GM21723 (cell line): ENCODE data around the gene KCNA5.

ENCODE experiments used
- ATAC-seq: cut with Tn5 transposase; IDR thresholded peaks from one replicate; pipeline ENCODE4 v1.9.1; 2021; ENCODE audit warnings: mild to moderate bottlenecking, moderate library complexity; ENCODE audit not compliant: unreplicated experiment

Gene KCNA5

DNA sequence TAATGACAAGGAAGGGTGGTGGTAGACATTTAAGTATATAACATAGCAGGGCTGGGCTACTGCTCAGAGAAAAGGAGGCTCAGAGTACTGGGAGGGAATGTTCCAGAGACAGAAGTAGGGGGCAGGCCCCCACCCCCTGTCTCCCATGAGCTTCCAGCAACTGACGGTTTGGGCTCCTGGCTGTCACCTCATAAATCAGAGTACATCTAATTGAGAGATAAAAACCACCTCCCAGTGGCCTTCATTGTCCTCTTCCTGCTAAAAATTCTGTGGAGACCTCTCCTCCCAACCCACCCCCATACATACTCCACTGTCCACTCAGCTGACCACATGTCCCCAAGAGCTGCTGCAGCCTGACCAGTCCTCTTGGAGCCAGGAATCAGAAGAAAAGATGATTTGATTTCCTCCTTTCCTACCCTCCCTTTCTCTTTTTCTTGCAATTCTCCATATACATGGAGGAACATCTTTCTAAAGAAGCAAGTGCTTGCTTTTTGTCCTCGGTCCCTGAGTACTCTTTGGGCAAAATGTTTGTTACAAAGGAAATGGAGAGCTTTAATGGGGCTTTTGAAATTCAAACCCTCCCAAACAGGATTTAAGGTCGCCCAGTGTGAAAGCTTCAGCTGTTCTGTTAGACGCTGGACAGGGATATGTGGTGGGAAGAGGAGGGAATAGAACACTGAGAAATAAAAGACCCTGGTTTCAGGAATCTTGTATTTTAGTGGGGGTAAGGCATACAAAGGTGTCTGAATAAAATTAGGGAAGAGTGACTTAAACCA lies 16.4 kb upstream of the KCNA5 start:
- no peak for ATAC-seq

DNA sequence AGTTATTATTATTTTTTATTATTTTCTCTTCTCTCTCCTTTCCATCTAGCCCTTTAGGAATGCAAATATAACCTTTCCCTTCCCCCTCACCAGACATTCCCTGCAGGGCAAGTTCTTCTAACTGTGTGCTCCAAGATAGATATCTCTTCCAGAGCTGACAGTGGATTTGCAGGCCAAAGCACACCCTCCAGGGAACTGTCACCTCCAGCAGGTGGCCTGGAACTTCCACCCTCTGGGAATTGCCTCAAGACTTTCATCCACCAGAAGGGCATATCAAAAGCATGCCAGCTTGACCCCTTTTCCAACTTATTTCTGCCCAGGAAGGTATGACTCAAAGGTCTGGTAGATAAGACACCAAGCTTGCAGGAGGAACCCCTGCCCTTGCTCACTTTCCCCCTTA lies 13.6 kb upstream of the KCNA5 start:
- ATAC-seq = no peak

DNA sequence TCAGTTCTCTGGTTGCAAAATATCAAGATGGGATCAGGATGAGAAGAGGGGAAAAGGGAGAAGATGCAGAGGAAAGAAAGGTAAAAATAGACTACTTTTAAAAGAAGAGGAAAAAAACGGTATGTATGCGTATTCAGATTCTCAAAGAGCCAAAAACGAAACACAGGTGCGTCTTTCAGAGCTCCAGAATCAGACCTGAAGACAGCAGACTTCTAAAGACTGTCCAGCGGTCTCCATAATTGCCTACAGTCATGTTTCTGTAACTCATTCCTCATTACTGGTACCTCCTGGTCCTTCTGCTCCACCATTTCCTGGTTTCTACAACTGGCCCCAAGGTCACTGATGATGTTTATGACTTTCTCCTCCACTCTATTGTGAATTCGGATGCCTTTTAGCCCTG lies 12.4 kb upstream of the KCNA5 start:
- ATAC-seq = no peak

DNA sequence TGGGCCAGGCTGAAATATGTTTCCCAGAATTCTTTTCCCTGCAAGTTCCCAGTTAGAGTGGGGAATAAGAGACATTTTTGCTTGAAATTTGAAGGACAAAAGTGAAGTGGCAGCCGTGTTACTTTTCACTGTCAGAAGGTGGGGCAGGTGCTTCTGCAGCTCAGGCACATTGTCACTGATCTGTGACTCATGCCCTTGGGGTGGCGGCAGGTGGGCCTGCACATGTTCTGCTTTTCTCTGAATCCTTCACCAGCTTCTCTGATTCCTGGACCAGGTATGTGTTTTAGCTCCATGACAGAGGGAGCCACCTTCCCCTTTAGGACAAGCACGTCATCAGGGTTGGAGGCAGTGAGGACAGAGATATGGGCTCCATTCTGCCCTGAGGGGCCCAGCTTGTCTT lies 11.7 kb upstream of the KCNA5 start:
- no peak for ATAC-seq

DNA sequence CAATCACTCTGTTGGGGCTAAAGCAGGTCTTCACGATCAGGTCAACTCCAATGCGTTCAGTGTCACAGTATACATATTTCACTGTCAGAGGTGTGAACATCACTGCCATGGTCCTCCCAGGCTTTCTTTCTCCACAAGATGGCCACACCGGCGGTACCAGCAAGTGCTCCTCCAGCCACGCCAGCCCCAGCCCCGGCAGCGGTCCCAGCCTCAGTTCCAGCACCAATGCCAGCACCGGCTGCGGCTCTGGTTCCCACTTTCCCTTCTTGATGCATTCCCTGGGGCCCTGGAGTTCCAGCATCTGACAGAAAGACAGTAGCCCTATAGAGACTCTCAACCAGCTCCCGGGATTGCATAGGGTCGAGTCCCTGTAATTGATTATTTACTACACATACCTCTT lies 10.9 kb upstream of the KCNA5 start:
- ATAC-seq = no peak

DNA sequence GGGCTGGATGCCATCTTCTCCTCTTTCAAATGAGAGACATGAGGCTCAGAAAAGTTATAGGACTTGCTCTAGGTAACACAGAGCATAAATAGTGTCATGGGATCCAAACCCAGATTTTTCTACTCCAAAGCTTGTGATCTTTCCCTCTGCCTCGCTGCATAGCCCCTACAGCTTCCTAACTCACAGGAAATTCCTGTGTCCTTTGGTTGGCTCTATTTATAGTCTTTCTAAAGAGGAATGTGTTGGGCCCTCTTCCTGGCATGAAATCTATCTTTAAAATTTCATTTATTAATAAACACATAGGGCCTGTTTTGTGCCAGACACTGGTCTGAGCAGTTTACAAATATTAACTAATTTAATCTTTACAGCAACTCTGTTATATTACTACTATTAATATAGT lies 9.8 kb upstream of the KCNA5 start:
- no peak for ATAC-seq

DNA sequence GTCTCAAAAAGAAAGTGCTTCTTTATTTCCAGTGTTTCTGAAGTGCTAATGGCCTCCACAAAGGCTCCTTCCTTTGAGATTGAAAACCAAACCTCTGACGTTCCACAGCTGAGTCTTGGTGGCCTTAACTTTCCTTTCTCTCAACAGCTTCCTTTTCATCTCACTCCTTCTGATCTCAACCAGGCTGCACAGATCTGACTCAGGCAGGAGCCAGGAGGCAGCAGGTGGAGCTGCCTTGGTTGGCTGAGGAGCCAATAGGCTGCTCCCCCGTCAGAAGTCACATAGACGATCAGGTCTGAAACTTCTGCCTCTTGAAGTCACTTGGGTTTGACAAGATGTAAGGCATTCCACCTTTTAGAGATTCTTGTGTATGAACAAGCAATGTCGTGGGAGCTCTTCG lies 9.1 kb upstream of the KCNA5 start:
- no peak for ATAC-seq

DNA sequence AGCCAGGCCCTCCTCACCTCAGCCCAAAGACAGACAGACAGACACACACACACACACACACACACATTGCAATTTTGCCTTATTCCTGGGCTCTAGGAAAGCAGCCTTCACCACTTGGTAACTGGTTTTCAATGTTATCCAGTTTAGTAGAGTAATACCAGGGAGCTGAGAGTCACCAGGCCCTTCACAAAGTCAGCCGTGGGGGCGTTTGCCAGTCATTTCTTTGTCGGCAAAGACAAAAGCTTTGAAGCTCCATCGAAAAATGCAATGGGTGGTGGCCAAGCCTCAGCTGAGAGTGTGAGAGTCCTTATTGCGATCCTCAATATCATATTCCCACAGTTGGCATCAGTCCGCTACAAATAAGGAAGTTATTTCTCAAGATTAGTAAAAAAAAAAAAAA lies 8.1 kb upstream of the KCNA5 start:
- no peak for ATAC-seq

DNA sequence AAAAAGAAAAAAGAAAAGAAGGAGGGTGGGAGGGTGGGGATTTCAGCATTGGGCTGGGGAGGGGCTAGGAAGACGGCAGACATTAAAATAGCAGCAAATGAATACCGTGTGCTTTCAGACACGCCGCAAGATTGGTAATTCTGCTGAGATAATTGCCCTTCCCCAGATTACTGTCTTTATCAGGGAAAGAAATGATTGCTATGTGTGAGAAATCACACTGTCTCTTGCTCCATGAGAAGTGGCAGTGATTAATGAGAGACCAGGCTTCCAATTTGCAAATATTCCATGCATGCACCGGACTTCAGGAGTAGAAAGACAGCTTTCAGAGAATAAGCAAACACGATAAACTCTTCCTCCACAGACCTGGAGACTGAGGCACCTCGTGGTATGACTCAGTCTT lies 7.6 kb upstream of the KCNA5 start:
- no peak for ATAC-seq

DNA sequence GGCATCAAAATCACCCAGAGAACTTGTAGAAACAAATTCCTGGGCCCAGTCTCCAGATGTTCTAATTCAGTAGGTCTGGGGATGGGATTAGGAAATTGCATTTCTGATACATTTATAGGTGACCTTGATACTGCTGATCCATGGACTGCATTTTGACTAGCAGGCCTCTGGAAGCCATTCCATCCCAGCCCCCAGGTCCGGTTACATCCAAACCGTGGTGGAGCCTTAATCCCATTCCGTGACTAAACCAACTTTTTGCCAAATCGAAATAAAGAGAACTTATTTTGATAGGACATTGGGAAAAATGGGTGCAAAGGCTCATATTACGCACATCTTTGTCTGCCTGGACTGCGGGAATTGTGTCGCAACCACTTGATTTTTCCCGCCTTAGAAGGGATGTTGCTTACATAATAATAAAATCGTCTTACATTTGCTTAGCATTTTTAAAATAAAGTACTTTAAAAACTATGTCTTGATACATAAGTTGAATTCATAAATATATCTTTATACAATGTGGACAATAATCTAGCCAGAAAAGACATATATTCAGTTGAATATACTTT lies 5.8 kb upstream of the KCNA5 start:
- no peak for ATAC-seq

DNA sequence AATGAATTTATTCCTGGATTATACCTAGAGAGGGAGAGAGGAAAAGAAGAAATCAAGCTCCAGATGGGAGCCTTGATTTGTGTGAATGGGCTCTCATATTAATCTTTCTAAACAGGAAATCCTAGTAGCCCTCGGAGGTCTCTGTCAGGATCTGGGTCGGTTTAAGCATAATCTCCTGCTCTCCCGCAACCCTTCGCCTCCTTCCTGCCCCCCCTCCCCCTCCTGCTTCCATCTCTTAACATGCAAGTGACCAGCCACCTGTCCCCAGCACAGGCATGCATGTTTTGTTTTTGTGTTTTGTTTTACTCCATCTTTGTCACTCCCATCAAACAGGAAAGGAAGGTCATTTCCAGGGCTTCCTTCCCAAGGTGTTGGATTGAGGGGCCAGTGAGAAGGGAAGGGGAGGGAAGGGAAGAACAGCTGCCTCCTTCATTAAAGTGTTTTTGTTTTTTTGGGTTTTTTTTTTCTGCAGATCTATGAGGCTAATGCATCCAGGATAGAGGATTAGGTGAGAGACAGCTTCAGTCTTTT lies 4.8 kb upstream of the KCNA5 start:
- ATAC-seq = no peak

DNA sequence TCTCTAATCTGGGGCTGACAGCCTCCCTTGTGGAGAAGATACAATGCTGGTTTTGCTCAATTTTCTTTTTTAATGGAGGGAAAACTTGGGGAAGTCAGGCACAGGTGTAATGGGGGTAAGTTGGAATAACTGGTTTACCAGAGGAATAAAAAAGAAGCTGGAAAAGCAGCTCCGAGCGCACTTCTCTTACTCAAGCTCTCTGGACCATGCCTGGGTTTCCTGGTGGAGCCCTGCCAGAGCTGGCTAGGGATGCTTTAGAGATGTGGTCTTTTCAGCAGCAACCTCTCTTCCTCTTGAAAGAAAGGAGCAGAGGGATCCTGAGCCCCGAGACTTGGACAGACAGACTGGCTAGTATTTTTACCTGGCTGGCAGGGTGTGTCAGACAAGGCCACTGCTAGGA lies 3.9 kb upstream of the KCNA5 start:
- ATAC-seq = no peak

DNA sequence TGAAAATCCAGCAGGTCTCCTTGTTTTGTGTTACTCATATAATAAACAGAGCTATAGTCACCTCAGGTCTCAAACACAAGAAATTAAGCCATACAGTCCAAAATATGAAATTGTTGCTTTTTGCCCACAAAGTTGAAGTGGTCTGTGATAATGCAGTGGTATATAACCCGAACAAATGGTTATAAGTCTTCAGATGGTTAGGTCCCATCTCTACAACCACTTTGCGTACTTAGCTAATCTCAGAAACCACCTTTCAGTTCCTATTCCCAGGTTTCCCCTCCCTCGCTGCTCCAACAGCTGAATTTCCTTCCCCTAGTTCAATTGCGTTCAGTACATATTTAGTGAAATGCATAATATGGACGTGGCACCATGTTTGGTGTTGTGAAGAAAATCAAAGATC lies 3.3 kb upstream of the KCNA5 start:
- ATAC-seq = no peak

DNA sequence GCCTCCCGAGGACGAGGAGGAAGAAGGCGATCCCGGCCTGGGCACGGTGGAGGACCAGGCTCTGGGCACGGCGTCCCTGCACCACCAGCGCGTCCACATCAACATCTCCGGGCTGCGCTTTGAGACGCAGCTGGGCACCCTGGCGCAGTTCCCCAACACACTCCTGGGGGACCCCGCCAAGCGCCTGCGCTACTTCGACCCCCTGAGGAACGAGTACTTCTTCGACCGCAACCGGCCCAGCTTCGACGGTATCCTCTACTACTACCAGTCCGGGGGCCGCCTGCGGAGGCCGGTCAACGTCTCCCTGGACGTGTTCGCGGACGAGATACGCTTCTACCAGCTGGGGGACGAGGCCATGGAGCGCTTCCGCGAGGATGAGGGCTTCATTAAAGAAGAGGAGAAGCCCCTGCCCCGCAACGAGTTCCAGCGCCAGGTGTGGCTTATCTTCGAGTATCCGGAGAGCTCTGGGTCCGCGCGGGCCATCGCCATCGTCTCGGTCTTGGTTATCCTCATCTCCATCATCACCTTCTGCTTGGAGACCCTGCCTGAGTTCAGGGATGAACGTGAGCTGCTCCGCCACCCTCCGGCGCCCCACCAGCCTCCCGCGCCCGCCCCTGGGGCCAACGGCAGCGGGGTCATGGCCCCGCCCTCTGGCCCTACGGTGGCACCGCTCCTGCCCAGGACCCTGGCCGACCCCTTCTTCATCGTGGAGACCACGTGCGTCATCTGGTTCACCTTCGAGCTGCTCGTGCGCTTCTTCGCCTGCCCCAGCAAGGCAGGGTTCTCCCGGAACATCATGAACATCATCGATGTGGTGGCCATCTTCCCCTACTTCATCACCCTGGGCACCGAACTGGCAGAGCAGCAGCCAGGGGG lies 979 bp downstream of the KCNA5 start:
- no peak for ATAC-seq

DNA sequence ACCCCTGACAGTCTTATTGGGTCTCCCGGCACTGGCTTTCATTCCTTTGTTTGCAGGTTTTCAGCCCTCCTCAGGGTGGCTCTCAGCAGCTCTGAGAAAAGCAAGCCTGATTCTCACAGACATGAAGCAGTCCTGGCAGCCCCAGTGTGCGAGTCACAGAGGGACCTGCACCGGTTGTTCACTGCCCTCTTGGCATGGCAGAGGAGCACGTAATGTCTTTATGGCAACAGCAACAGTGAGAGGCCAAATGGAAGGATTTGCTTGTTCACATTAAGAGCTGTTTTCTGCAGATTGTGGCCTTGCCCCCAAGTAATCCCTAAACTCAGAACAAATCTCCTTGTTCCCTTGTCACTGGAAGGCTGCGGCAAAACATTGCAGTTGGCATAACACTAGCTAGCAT lies 3.4 kb downstream of the KCNA5 start:
- ATAC-seq = no peak

DNA sequence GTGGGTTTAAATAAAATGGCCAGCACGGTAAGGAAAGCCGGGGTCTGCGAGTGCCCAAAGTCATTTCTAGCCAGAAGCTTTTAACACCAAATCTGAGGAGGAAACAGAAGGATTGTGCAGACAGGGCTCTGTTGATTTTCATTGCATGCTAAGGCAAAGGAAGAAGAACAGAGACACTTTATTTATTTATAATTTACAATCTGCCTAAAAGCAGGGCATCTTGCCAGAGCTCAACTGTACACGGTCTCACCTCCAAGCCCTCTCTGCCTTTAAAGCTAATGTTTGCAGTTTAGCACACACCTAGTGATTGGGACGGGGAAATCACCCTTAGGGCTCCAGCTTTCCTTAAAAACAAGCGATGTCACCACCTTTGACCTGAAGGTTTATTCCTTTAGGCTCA lies 4.0 kb downstream of the KCNA5 start:
- no peak for ATAC-seq

DNA sequence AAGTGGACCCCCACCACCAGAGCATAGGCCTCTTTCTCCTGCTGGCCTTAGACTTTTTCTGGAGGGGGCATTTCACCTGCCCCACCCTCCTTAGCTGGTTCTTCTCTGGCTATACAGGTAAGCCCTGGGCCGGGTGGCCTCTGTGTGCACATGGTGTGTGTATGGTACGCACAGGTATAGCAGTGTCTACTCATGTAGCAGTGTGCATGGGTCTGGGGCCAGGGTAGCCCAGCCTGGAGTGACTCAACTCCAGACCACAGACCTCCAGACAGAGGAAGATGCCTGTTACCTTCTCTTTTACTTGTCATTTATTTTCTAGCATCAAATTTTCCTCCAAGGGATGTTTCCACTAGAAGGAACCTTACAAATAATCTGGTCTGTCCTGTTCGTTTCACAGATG lies 6.9 kb downstream of the KCNA5 start:
- no peak for ATAC-seq

DNA sequence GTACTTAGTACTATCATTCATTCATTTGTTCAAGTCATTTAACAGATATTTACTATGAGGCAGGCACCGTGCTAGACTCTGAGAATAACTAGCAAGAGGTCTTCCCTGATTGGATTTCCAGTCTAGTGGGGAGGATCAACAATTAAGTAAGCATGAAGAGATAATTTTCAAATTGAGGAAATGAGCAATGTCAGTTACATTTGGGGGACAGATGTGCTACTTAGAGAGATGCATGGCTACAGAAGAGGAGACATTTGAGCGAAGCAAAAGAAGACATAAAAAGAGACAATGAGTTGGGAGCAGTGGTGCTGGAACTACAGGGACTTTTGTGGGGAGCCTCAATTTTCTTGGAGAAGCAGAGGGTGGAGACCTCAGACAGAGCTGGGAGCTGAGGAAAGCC lies 7.7 kb downstream of the KCNA5 start:
- no peak for ATAC-seq

DNA sequence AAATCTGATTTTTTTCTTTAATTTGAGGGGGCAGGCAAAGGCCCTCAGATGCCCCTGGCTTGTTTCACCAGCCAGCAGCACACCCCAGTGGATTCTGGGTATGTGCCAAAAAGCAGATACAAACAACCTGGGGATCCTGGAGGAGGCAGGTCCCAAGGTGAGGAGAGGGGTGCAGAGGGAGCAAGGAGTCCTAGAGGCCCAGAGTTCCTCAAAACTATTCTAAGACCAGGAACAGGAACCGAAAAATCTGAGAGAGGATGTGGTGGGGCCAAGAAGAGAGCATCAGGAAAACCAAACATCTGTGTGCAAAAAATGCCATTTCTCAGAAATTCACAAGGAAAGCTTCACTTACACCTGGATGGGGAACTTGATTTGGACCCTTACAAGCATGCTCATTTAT lies 8.2 kb downstream of the KCNA5 start:
- no peak for ATAC-seq

DNA sequence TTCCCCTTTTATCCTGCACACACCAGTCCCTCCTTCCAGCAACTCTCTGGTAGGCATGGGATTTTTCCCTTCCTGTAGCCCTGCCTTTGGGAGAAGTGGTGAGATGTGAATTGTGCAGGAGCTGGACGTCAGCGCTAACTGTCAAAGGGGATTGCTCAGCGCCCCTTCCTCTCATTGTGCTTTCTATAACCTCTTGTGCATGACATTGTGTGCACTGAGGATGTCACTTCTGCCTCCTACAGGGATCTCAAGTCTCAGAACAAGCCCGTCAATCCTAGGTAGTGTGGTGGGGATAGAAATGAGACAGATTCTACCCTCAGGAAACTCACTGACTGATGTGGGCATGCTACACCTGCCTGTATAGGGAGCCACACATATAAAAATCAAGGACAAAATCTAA lies 8.7 kb downstream of the KCNA5 start:
- no peak for ATAC-seq

DNA sequence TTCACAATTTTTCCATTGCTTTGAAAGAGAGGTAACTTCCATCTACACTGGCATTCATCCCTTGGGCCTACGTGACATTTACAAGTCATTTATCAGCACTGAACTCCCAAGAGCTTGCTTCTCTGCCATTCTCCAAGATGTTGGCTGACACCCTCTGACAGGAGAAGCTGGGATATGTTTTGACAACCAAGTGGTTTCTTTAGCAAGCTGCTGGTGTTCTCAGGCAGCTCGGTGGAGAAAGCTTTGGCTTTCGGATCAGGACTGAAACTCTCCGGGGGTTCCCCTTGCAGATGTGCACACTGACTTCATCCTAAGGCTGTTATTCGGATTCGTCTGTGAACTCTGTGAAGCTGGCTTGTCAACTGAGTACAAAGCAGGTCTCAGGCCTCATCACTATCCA lies 15.7 kb downstream of the KCNA5 start:
- no peak for ATAC-seq

DNA sequence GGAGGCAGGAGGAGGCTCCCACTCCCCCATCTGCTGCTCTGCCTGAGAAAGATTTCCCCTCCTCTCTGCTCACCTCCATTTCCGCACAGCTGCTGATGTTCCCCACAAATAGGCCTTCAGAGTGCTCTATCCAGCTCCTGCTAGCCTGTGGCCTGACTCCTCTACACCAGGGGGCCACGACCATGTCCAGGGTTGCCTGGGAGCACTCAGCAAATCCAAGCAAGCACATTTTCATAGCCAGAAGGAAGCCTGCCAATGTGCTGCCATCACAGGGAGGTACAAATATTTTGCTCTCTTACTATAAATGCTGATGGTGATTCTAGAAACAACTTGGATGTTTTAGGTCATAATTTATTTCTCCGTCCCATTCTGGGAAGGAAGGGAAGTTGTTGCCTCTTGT lies 17.3 kb downstream of the KCNA5 start:
- no peak for ATAC-seq
